GM12872 (cell line): ENCODE measurements around the gene BPTF.

ENCODE experiments used
- CTCF ChIP-seq: IDR thresholded peaks from 3 replicates; pipeline ENCODE4 v1.5.1; 2011; ENCODE audit warnings: low read depth, mild to moderate bottlenecking, low read length, moderate library complexity; ENCODE audit not compliant: insufficient read depth

Gene BPTF

GRCh38 chr17:67920212-67920611 is 94.9 kb downstream of the BPTF start:
- no peak for TF ChIP-seq CTCF

GRCh38 chr17:67922503-67922902 is 97.2 kb downstream of the BPTF start:
- TF ChIP-seq CTCF = no peak

- no peak for TF ChIP-seq CTCF
These were observed 105.9 kb downstream of the BPTF start for GRCh38 chr17:67931227-67931626.

GRCh38 chr17:67942810-67943209 is 117.5 kb downstream of the BPTF start:
- TF ChIP-seq CTCF = peak; percentile 32; the same call in 2 of the 3 replicates

GRCh38 chr17:67944035-67944434 is 118.7 kb downstream of the BPTF start:
- no peak for TF ChIP-seq CTCF

- no peak for TF ChIP-seq CTCF
These were observed 121.2 kb downstream of the BPTF start for GRCh38 chr17:67946513-67946912.

GRCh38 chr17:67947325-67947813 is 122.1 kb downstream of the BPTF start:
- no peak for TF ChIP-seq CTCF
